Transverse colon (tissue), 1 donor: ENCODE results near the gene EXTL1.

ENCODE experiments used
- EP300 ChIP-seq: sonication (generic); formaldehyde crosslinking; IDR thresholded peaks from one replicate; pipeline ENCODE4 v1.6.1; 2017; ENCODE audit warnings: antibody characterized with exemption, low read depth
- POLR2A ChIP-seq: fragments of 450-650 bp; IDR thresholded peaks from one replicate; pipeline ENCODE4 v1.6.1; 2016; ENCODE audit warnings: antibody characterized with exemption, mild to moderate bottlenecking, moderate library complexity

DNA sequence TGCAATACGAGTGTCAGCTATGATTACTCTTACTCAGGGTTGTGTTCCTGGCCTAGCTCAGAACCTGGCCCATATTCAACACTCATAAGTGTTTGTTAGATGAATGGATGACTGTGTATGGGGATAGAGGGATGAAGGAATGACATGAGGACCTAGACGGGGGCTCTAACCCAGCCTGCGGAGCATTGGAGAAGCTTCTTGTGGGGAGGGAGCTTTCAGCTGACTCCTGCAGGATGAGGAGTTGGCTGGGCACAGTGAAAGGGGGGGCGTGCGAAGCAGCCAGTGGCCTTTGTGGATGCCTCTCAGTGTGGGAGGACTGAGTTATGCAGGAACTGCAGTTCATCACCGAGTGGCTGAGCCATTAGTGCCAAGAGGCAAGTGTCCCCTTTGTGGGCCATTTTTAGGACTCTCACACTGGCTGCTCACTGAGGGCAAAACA lies 1.2 kb upstream of the EXTL1 start:
- no peak for TF ChIP-seq EP300
- no peak for TF ChIP-seq POLR2A
